KMS-11 (cell line): Measurements from ENCODE around the gene CNTN5.

Experiments
- H2AFZ ChIP-seq: fragments of 200-600 bp; sonication (generic); 2 replicates; pipeline ENCODE4 v1.6.1; 2016; ENCODE audit warnings: antibody characterized with exemption, mixed run types, low read depth
- H3K27ac ChIP-seq: fragments of 200-600 bp; sonication (generic); 2 replicates; pipeline ENCODE4 v1.6.1; 2016; ENCODE audit warnings: mild to moderate bottlenecking, mixed run types
- H3K27me3 ChIP-seq: fragments of 200-600 bp; sonication (generic); 2 replicates; pipeline ENCODE4 v1.6.1; 2017; ENCODE audit warnings: mild to moderate bottlenecking, low read depth, mixed run types, moderate library complexity; ENCODE audit not compliant: insufficient read depth
- H3K36me3 ChIP-seq: fragments of 200-600 bp; sonication (generic); 2 replicates; pipeline ENCODE4 v1.6.1; 2017; ENCODE audit warnings: mild to moderate bottlenecking, mixed run types; ENCODE audit not compliant: insufficient read depth
- H3K4me1 ChIP-seq: fragments of 200-600 bp; sonication (generic); 2 replicates; pipeline ENCODE4 v1.6.1; 2016; ENCODE audit warnings: mild to moderate bottlenecking, low read depth, mixed run types; ENCODE audit not compliant: poor library complexity, severe bottlenecking
- H3K4me2 ChIP-seq: fragments of 200-600 bp; sonication (generic); 2 replicates; pipeline ENCODE4 v1.7.0; 2016; ENCODE audit warnings: mild to moderate bottlenecking, mixed run types
- H3K4me3 ChIP-seq: fragments of 200-600 bp; sonication (generic); IDR thresholded peaks from 2 replicates; pipeline ENCODE4 v1.6.1; 2017; ENCODE audit warnings: low read depth, low read length, mixed read lengths; ENCODE audit not compliant: insufficient read depth
- H3K79me2 ChIP-seq: fragments of 200-600 bp; sonication (generic); 2 replicates; pipeline ENCODE4 v1.6.1; 2016; ENCODE audit warnings: low read depth, mixed run types; ENCODE audit not compliant: insufficient read depth
- H3K9ac ChIP-seq: fragments of 200-600 bp; sonication (generic); 2 replicates; pipeline ENCODE4 v1.6.1; 2016; ENCODE audit warnings: mild to moderate bottlenecking, mixed run types
- H4K20me1 ChIP-seq: fragments of 200-600 bp; sonication (generic); 2 replicates; pipeline ENCODE4 v1.6.1; 2016; ENCODE audit warnings: mild to moderate bottlenecking, mixed run types; ENCODE audit not compliant: insufficient read depth
- TF ChIP-seq, protein P1 (sequence below): fragments of 200-600 bp; sonication (generic); conservative IDR thresholded peaks from 2 replicates; pipeline ENCODE4 v1.6.1; 2017; ENCODE audit warnings: low read depth, mild to moderate bottlenecking, antibody characterized with exemption, low read length, moderate library complexity, mixed read lengths

Gene CNTN5

DNA sequence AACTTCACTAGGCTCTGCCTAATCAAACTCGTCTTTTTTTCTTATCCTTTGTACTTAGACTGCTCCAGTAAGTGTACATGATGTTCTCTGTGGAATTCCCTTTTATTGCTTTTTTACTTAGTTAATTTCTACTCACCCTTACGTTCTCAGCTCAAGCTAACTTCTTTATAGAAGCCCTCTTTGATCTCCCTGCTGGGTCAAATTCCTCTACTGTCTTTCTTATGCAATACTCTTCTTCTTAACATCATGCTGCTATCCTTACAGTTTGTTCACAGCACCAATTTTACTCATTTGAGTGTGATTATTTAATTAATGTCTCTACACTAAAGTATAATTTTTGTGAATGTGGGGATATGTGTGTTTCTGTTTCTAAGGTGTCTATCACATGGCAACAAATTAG, 498.3 kb downstream of the CNTN5 start:
- Histone ChIP-seq H3K4me1 (peaks cover 5% of the 10 kb centered on the region), H3K4me2 (no peak overlapping the region), H3K27ac (no peak overlapping the region), H3K4me3 (no peak overlapping the region), H3K36me3 (no peaks in the 10 kb centered on the region), H3K27me3 (no peaks in the 10 kb centered on the region), H3K9ac (no peak overlapping the region), H2AFZ (no peak overlapping the region), H4K20me1 (no peaks in the 10 kb centered on the region), H3K79me2 (no peaks in the 10 kb centered on the region)
- TF ChIP-seq, protein P1, sequence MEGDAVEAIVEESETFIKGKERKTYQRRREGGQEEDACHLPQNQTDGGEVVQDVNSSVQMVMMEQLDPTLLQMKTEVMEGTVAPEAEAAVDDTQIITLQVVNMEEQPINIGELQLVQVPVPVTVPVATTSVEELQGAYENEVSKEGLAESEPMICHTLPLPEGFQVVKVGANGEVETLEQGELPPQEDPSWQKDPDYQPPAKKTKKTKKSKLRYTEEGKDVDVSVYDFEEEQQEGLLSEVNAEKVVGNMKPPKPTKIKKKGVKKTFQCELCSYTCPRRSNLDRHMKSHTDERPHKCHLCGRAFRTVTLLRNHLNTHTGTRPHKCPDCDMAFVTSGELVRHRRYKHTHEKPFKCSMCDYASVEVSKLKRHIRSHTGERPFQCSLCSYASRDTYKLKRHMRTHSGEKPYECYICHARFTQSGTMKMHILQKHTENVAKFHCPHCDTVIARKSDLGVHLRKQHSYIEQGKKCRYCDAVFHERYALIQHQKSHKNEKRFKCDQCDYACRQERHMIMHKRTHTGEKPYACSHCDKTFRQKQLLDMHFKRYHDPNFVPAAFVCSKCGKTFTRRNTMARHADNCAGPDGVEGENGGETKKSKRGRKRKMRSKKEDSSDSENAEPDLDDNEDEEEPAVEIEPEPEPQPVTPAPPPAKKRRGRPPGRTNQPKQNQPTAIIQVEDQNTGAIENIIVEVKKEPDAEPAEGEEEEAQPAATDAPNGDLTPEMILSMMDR: no peak

DNA sequence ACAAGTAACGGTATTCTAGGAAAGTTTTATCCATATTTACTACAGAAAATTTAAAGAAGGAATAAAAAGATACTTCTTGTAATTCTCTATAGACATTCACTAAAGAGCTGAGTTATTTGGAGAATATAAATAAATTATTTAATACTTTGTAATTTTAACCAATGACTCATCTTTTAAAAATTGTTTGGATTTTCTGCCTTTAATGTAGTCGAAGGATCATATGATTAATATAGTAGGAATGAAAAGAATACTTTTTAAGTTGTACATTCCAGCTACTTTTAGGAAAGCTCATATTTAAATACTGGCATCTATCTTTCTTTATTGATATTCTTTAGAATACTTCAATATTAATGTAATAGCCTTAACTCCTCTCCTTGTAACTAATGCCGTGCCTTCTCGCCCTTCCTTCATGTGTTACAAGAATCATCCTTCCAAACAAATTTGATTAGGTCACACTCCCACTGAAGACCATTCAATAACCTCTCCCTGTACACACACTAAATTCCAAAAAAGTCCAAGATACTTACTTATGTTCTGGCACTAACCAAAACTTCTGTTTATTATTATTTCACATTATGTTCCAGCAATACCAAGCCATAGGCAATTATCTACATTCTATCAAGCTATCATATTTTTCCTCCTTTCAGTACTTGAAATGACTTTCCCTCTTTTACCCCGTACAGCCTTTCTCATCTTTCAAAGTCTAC, 501.9 kb downstream of the CNTN5 start:
- Histone ChIP-seq H3K4me3 (no peak overlapping the region), H3K4me1 (peaks cover 5% of the 10 kb centered on the region), H3K79me2 (no peaks in the 10 kb centered on the region), H3K27me3 (no peaks in the 10 kb centered on the region), H2AFZ (no peak overlapping the region), H3K4me2 (no peak overlapping the region), H3K36me3 (no peaks in the 10 kb centered on the region), H3K27ac (no peak overlapping the region), H4K20me1 (no peaks in the 10 kb centered on the region), H3K9ac (no peak overlapping the region)
- TF ChIP-seq, protein P1: no peak

DNA sequence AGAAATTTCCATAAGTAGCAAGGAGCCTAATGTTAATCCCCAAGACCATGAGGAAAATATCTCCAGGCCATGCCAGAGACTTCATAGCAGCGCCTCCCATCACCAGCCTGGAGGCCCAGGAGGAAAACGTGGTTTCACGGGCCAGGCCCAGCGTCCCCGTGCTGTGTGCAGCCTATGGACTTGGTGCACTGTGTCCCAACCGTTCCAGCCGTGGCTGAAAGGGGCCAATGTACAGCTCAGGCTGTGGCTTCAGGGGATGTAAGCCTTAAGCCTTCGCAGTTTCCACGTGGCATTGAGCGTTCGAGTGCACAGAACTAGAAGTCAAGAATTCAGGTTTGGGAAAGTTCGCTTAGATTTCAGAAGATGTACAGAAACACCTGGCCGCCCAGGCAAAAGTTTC, 510.7 kb downstream of the CNTN5 start:
- Histone ChIP-seq H3K27ac (no peak overlapping the region), H2AFZ (no peak overlapping the region), H3K4me2 (no peak overlapping the region), H4K20me1 (no peaks in the 10 kb centered on the region), H3K4me1 (no peaks in the 10 kb centered on the region), H3K27me3 (no peaks in the 10 kb centered on the region), H3K79me2 (no peaks in the 10 kb centered on the region), H3K4me3 (no peak overlapping the region), H3K36me3 (no peaks in the 10 kb centered on the region), H3K9ac (no peak overlapping the region)
- TF ChIP-seq, protein P1: no peak

DNA sequence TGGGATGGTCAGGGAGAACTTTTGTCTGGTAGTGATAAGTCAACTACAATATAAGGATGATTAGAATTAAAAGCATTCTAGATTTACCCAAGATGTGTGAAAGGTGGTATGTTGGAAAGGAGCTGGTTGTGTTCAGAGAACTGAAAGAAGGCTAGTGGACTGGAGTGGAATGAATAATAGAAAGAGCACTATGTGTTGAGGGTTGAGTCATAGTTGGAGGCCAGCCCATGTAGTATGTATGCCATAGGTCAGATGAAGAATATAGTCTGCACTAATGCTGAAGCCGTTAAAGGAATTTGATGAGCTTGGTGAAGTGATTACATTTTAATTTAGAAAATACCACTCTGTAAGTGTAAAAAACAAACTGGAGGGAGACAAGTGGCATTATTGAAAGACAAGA, 514.1 kb downstream of the CNTN5 start:
- H4K20me1 ChIP-seq: no peaks in the 10 kb centered on the region
- H3K4me1 ChIP-seq: no peaks in the 10 kb centered on the region
- no peak overlapping the region for H3K4me2 ChIP-seq
- no peaks in the 10 kb centered on the region for H3K27me3 ChIP-seq
- H3K79me2 ChIP-seq: no peaks in the 10 kb centered on the region
- H2AFZ ChIP-seq: no peak overlapping the region
- H3K4me3 ChIP-seq: no peak overlapping the region
- H3K27ac ChIP-seq: no peak overlapping the region
- no peak overlapping the region for H3K9ac ChIP-seq
- TF ChIP-seq, protein P1: no peak
- H3K36me3 ChIP-seq: no peaks in the 10 kb centered on the region
